SK-N-SH treated with all-trans-retinoic acid at 6 μM for 48 hours (cell line): ENCODE data around the gene MRAS.

Experiments
- BACH2 ChIP-seq: fragments of 250-450 bp; sonication (Bioruptor Pico); IDR thresholded peaks from 2 replicates; pipeline ENCODE4 v1.9.0; 2021; ENCODE audit warnings: mild to moderate bottlenecking, borderline replicate concordance
- SNAI2 ChIP-seq: fragments of 250-450 bp; sonication (Bioruptor Pico); IDR thresholded peaks from 2 replicates; pipeline ENCODE4 v1.5.0; 2020; ENCODE audit warnings: mild to moderate bottlenecking, moderate library complexity

DNA sequence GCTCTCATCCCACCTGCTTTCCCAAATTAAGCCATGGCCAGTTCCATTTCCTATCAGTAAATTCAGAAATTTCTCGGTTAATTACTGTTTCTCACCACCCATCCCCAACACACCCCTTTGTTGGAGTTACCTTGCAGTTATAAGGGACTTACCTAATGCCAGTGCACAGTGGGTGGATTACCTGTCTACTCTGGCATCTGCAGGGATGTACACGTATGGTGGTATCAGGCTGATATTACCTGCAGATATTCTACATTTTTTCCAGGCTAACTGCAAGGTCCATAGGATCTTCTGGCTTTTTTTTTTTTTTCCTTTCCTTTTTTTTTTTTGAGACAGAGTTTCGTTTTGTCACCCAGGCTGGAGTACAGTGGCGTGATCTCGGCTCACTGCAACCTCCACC lies 7.9 kb upstream of the MRAS start:
- TF ChIP-seq SNAI2 (CRISPR knock-in tag) (no peak), BACH2 (no peak)
